ENCODE data around the gene FNDC10.

FNDC10 gene

DNA sequence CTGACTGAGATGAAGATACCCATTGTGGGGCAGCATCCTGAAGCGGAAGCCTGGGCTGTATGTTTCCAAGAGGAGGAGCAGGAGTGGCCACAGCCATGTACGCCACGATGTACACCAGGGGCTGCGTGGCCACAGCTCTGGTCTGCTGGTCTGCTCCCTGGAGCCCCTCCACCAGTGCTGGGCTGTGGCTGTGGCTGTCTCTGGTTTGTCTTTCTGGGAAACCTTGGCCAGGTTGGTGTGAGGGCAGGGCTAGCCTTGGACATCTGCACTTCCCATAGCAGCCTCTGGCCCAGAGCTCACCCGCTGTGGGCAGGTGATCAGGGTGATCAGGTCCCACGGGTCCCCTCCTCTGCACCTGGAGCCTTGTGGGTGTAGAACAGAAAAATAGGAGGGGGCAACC is 18.0 kb upstream of the FNDC10 start:
- Mint-ChIP-seq H3K9me3 (no peaks in the 10 kb centered on the region), H3K4me1 (peaks cover 20% of the 10 kb centered on the region), H3K27me3 (ENCODE audit: low read depth) (no peaks in the 10 kb centered on the region), H3K36me3 (ENCODE audit: low read depth) (no peaks in the 10 kb centered on the region), H3K27ac (peak overlapping the region in 1 of 3 experiments; percentile 29), H3K4me3 (peak overlapping the region; percentile 84 to 90 (median 89))
- no peak for TF ChIP-seq CTCF (IDR thresholded peaks at IDR 0.05; ENCODE audit: unreplicated experiment in 3 of 3)

DNA sequence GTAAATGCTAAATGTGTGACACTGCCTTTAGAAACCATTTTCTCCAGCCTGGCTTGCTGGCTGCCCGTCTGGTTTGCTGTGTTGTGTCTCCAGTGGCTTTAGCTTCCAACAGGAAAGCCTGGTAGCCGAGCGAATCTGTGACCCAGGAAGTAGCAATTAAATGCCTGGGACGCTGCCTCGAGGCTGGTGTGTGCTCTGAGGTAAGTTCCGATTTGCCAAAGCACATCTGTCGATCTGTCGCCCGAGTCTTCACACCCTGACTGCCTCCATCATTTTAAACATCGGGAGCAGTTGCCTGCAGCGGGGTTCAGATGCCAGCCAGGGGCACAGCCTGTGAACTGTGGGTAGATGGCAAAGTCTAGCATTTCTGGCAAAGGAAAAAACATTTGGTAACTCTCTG is 17.6 kb upstream of the FNDC10 start:
- peak overlapping the region; percentile 29 to 86 (median 46) for H3K27ac Mint-ChIP-seq
- TF ChIP-seq CTCF (IDR thresholded peaks at IDR 0.05; ENCODE audit: unreplicated experiment in 3 of 3), result no peak
- H3K27me3 Mint-ChIP-seq (ENCODE audit: low read depth), result no peaks in the 10 kb centered on the region
- no peaks in the 10 kb centered on the region for H3K9me3 Mint-ChIP-seq
- H3K36me3 Mint-ChIP-seq (ENCODE audit: low read depth), result no peaks in the 10 kb centered on the region
- H3K4me1 Mint-ChIP-seq, result peaks cover 20% of the 10 kb centered on the region
- H3K4me3 Mint-ChIP-seq, result peak overlapping the region; percentile 84 to 90 (median 89)

GRCh38 chr1:1616838-1617237 is 16.9 kb upstream of the FNDC10 start:
- Mint-ChIP-seq H3K4me3 (peak overlapping the region; percentile 84 to 90 (median 89)), H3K9me3 (no peaks in the 10 kb centered on the region), H3K36me3 (ENCODE audit: low read depth) (no peaks in the 10 kb centered on the region), H3K4me1 (peaks cover 26% of the 10 kb centered on the region), H3K27me3 (ENCODE audit: low read depth) (no peaks in the 10 kb centered on the region), H3K27ac (peak overlapping the region; percentile 42 to 86 (median 75))
- no peak for TF ChIP-seq CTCF (IDR thresholded peaks at IDR 0.05; ENCODE audit: unreplicated experiment in 3 of 3)

- TF ChIP-seq CTCF (IDR thresholded peaks at IDR 0.05; ENCODE audit: unreplicated experiment in 3 of 3), result no peak
- Mint-ChIP-seq H3K4me3 (peak overlapping the region; percentile 84 to 90 (median 89)), H3K36me3 (ENCODE audit: low read depth) (no peaks in the 10 kb centered on the region), H3K4me1 (peaks cover 28% of the 10 kb centered on the region), H3K27ac (peak overlapping the region; percentile 42 to 75 (median 65)), H3K9me3 (no peaks in the 10 kb centered on the region), H3K27me3 (ENCODE audit: low read depth) (no peaks in the 10 kb centered on the region)
Observed at GRCh38 chr1:1616045-1616790, 16.3 kb upstream of the FNDC10 start.

DNA sequence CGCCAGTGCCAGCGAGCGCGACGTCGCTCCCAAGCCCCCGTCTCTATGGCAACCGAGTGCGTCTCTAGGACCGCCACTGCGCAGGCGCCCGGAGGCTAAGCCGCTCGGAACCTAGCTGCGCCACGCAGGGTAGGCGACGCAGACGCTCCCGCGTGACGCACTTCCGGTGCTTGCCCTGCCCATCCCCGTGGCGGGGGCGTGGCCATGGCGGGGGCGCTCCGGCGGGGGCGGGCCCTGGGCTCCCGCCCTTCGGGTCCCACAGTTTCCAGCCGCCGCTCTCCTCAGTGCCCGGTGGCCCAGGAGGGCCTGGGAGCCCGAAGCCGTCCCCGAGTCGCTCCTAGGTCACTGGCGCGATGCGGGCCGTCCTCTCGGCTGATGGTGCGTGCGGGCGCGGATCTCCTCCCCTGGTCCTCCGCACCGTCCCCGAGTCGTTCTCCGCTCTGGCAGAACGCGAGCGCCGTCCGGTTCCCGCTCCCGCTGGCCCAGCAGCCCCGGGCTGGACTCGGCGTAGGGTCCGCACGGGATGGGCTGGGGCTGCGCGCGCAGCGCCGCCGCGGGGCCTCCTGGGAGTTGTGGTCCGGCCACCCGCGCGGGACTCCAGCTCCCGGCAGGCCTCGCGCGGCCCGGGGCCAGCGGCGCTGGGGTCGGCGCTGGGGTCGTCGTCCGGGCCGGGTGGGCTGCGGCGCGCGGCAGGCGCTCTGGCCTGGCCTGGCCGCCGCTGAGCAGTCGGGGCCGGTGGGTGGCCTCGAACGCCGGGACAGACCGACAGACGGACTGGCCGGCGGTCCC is 15.5 kb upstream of the FNDC10 start, which contains the start of gene MIB2:
Gene MIB2 (plus strand): TSS at position 245 of the 789 bp plus-strand sequence. CDS start 7,953 bp downstream, outside the sequence.
- Mint-ChIP-seq H3K36me3 (ENCODE audit: low read depth) (no peaks in the 10 kb centered on the region), H3K4me1 (peaks cover 35% of the 10 kb centered on the region), H3K9me3 (no peaks in the 10 kb centered on the region), H3K4me3 (peak within 1 kb of the TSS; percentile 96 to 99 (median 97)), H3K27me3 (ENCODE audit: low read depth) (no peaks in the 10 kb centered on the region), H3K27ac (peak within 1 kb of the TSS; percentile 90 to 92 (median 92))
- TF ChIP-seq CTCF (IDR thresholded peaks at IDR 0.05; ENCODE audit: unreplicated experiment in 3 of 3), result no peak

Measured in nephron (organoid).